HPDE6-E6E7 (cell line): ENCODE measurements around the gene FAM241B.

Source experiments
- DNase-seq: peaks from one replicate; pipeline ENCODE4 v3.0.0; 2011; ENCODE audit warnings: missing footprints; ENCODE audit errors: extremely low spot score

The FAM241B gene

GRCh38 chr10:69649786-69650550 lies 19.9 kb downstream of the FAM241B start:
- DNase-seq: no peak

GRCh38 chr10:69650589-69651261 lies 20.7 kb downstream of the FAM241B start:
- DNase-seq: no peak

GRCh38 chr10:69651362-69651761 lies 21.3 kb downstream of the FAM241B start:
- no peak for DNase-seq

GRCh38 chr10:69652111-69652856 lies 22.2 kb downstream of the FAM241B start:
- no peak for DNase-seq

- no peak for DNase-seq
These were observed 22.8 kb downstream of the FAM241B start for GRCh38 chr10:69652857-69653199.

- DNase-seq: no peak
These were observed 23.5 kb downstream of the FAM241B start for GRCh38 chr10:69653561-69653960.

GRCh38 chr10:69655124-69655867 lies 25.2 kb downstream of the FAM241B start:
- DNase-seq: no peak

GRCh38 chr10:69655868-69656555 lies 26.0 kb downstream of the FAM241B start:
- DNase-seq: no peak

GRCh38 chr10:69656742-69657269 lies 26.8 kb downstream of the FAM241B start:
- no peak for DNase-seq

- no peak for DNase-seq
These were observed 27.4 kb downstream of the FAM241B start for GRCh38 chr10:69657430-69657829.

- DNase-seq: no peak
These were observed 27.8 kb downstream of the FAM241B start for GRCh38 chr10:69657866-69658265.

GRCh38 chr10:69659241-69660038 lies 29.4 kb downstream of the FAM241B start:
- no peak for DNase-seq

- DNase-seq: no peak
These were observed 30.2 kb downstream of the FAM241B start for GRCh38 chr10:69660296-69660695.

- no peak for DNase-seq
These were observed 31.5 kb downstream of the FAM241B start for GRCh38 chr10:69661414-69662172.

GRCh38 chr10:69662173-69662877 lies 32.3 kb downstream of the FAM241B start:
- DNase-seq: no peak

GRCh38 chr10:69662901-69663300 lies 32.9 kb downstream of the FAM241B start:
- DNase-seq: no peak

- DNase-seq: no peak
These were observed 33.4 kb downstream of the FAM241B start for GRCh38 chr10:69663369-69663947.

GRCh38 chr10:69665474-69666320 lies 35.6 kb downstream of the FAM241B start:
- DNase-seq: no peak
